Measurements from ENCODE around the gene ENTPD1.
"Not testable (repeated sequence)": the region's sequence is repeated elsewhere in the genome, so short reads cannot be mapped to it uniquely, and the experiment has no call there.

ENTPD1 gene

DNA sequence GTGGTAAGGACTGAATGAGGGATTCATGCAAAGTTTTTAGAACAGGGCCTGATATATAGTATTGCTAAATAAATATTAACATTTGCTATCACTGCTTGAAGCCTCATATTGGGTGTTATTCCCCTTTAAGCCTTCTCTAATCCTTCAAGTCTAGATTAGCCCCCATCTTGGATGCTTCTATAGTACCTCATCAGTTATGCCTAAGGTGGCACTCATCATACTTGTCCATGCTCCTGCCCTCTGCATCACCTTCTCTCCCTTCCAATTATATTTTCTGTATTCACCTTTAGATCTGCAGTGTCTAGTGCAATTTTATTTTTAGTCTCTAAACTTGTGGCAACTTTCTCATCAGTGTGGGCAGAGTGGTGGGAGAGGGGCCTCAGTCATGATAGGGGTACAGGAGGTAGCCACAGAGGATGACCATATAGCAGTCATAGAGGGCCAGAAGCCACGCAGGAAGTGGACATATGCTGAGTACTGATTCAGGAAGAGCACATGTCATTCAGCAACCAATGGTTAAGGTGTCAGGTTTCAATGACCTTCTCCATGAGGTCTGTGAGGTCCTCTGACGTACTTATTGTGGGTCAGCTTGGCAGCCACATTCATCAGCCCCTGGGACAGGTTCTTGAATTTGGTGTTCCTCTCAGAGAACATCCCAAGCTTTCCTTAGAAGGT lies 2.5 kb downstream of the ENTPD1 start:
- Histone ChIP-seq H3K36me3 (ENCODE audit: control insufficient read depth in 2 of 2, insufficient read depth in 2 of 2, low read length in 2 of 2) (no peaks in the 10 kb centered on the region), H3K9me3 (ENCODE audit: control insufficient read depth in 2 of 2, low read length in 2 of 2) (no peaks in the 10 kb centered on the region), H3K4me3 (ENCODE audit: low read length in 2 of 2) (peak overlapping the region in 1 of 2 donors; percentile 36), H3K4me1 (ENCODE audit: control insufficient read depth, insufficient read depth, low read length) (peaks cover 19% of the 10 kb centered on the region), H3K27ac (ENCODE audit: low read length) (peak overlapping the region; percentile 4), H3K27me3 (ENCODE audit: control insufficient read depth in 1 of 2, insufficient read depth in 2 of 2, low read length in 2 of 2) (no peaks in the 10 kb centered on the region), H3K9ac (ENCODE audit: low read length in 2 of 2) (no peak overlapping the region)

DNA sequence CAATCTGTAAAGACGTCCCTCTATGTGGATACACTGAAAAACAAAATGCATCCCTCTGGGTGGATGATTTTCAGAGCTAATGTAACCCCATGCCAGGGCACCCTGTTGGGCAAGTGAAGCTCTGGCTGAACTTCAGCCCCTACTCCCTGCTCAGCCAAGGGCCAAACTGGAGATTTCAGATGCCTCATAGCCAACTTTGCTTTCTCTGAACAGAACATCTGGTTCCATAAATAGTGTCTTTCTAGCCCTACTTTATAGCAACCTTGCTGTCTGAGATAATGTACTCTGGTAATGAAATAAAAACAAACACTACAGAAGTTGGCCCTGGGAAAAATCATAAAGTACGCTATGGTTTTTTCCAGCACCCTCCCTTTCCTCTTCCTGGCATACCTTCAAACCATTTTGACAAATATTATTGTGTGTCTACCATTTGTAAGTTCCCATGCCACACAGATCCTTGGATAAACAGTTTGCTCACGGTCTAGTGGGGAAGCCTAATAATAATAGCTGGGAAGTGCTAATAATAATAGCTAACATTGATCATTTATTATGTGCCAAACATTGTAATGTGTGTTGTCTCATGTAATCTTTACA lies 3.4 kb downstream of the ENTPD1 start:
- peaks cover 19% of the 10 kb centered on the region for H3K4me1 ChIP-seq (ENCODE audit: control insufficient read depth, insufficient read depth, low read length)
- peak overlapping the region in 1 of 2 donors; percentile 15 for H3K4me3 ChIP-seq (ENCODE audit: low read length in 2 of 2)
- peak overlapping the region; percentile 4 for H3K27ac ChIP-seq (ENCODE audit: low read length)
- no peaks in the 10 kb centered on the region for H3K27me3 ChIP-seq (ENCODE audit: control insufficient read depth in 1 of 2, insufficient read depth in 2 of 2, low read length in 2 of 2)
- H3K9ac ChIP-seq (ENCODE audit: low read length in 2 of 2): no peak overlapping the region
- H3K36me3 ChIP-seq (ENCODE audit: control insufficient read depth in 2 of 2, insufficient read depth in 2 of 2, low read length in 2 of 2): no peaks in the 10 kb centered on the region
- no peaks in the 10 kb centered on the region for H3K9me3 ChIP-seq (ENCODE audit: control insufficient read depth in 2 of 2, low read length in 2 of 2)

DNA sequence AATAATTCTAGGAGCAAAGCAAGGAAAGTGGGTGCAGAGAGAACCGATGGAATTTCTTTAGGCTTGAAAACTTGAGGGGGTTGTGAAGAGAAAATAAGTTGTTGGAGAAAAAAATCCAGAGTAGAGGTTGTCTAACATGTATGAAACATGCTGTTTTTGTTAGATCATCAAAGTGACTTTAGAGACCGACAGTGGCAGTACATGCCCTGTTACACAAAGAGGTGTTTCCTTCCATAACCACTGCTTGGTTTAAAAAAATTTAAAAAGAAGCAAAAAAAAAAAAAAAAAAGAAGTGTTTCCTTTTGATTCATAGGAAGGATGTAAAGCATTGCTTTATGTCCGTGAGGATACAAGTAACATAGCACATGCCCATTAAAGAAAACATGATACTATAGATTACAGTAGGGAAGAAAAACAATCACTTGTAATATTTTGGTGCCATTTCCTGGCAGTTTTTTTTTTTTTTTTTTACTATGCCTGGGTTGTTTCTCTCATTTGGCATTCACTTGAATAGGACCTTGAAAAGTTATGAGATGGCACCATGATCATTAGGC lies 6.1 kb downstream of the ENTPD1 start:
- Histone ChIP-seq H3K27ac (ENCODE audit: low read length) (no peak overlapping the region), H3K9me3 (ENCODE audit: control insufficient read depth in 2 of 2, low read length in 2 of 2) (no peaks in the 10 kb centered on the region), H3K36me3 (ENCODE audit: control insufficient read depth in 2 of 2, insufficient read depth in 2 of 2, low read length in 2 of 2) (no peaks in the 10 kb centered on the region), H3K9ac (ENCODE audit: low read length in 2 of 2) (no peak overlapping the region), H3K4me3 (ENCODE audit: low read length in 2 of 2) (no peak overlapping the region), H3K27me3 (ENCODE audit: control insufficient read depth in 1 of 2, insufficient read depth in 2 of 2, low read length in 2 of 2) (no peaks in the 10 kb centered on the region), H3K4me1 (ENCODE audit: control insufficient read depth, insufficient read depth, low read length) (peaks cover 19% of the 10 kb centered on the region)

DNA sequence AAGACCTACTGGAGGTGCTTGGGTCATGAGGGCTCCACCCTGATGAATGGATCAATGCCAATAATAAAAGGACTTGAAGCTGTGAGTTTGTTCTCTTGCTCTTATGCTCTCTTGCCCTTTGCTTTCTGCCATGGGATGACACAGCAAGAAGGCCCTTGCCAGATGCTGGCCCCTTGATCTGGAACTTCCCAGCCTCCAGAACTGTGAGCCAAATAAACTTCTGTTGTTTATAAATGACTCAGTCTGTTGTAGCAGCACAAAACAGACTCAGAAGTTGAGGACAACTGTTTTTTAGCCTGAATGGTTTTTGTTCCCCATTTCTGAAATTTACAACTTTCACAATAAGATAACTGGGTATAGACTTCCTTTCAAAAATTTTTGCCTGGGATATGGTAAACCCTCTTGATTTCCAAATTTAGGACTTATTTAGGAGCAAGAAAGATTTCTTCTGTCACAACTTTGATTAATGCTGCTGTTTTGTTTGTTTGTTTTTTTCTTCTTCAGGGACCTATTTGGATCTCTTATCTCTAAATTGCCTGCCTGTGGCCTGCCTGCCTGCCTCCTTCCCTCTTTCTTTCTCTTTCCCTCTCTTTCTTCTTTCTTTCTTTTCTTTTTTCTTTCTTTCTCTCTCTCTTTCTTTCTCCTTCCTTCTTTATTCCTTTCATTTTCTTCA lies 12.1 kb downstream of the ENTPD1 start:
- Histone ChIP-seq H3K4me3 (ENCODE audit: low read length in 2 of 2) (no peak overlapping the region), H3K27ac (ENCODE audit: low read length) (no peak overlapping the region), H3K4me1 (ENCODE audit: control insufficient read depth, insufficient read depth, low read length) (no peaks in the 10 kb centered on the region)

DNA sequence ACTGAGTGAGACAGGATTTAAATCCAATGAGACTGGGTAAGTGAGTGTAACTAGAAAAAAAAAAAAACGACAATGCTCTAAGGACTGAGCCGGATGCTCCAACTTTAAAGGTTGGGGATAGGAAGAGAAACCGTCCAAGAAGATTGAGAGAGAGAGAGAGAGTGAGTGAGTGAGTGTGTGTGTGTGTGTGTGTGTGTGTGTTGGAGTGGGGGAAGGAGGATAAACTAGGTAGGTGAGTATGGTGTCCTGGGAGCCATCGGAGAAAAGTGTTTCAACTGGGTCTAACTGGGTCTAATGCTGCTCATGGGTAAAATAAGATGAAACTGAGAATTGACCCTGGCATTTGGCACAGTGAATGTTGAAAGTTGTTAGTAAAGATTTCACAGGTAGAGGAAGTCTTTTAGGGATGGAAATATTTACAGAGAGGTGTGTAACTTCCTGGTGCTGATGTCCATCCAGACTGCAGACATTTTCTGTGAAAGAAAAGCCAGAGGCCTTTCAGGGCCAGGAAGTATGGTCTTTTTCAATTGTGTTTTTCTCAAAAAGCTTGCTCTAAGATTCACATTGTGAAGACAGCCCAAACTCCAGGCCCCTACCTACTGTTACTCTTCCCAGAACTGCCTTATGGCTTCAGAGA lies 14.2 kb downstream of the ENTPD1 start:
- Histone ChIP-seq H3K27ac (ENCODE audit: low read length) (no peak overlapping the region), H3K4me3 (ENCODE audit: low read length in 2 of 2) (no peak overlapping the region), H3K9ac (ENCODE audit: low read length in 2 of 2) (no peak overlapping the region), H3K4me1 (ENCODE audit: control insufficient read depth, insufficient read depth, low read length) (no peaks in the 10 kb centered on the region), H3K27me3 (ENCODE audit: control insufficient read depth in 1 of 2, insufficient read depth in 2 of 2, low read length in 2 of 2) (no peaks in the 10 kb centered on the region), H3K36me3 (ENCODE audit: control insufficient read depth in 2 of 2, insufficient read depth in 2 of 2, low read length in 2 of 2) (no peaks in the 10 kb centered on the region), H3K9me3 (ENCODE audit: control insufficient read depth in 2 of 2, low read length in 2 of 2) (no peaks in the 10 kb centered on the region)

More for the DNA sequence above, 12.1 kb downstream of the ENTPD1 start:
- no peaks in the 10 kb centered on the region for H3K27me3 ChIP-seq (ENCODE audit: control insufficient read depth in 1 of 2, insufficient read depth in 2 of 2, low read length in 2 of 2)
- H3K9me3 ChIP-seq (ENCODE audit: control insufficient read depth in 2 of 2, low read length in 2 of 2): no peaks in the 10 kb centered on the region
- no peaks in the 10 kb centered on the region for H3K36me3 ChIP-seq (ENCODE audit: control insufficient read depth in 2 of 2, insufficient read depth in 2 of 2, low read length in 2 of 2)
- no peak overlapping the region for H3K9ac ChIP-seq (ENCODE audit: low read length in 2 of 2)

DNA sequence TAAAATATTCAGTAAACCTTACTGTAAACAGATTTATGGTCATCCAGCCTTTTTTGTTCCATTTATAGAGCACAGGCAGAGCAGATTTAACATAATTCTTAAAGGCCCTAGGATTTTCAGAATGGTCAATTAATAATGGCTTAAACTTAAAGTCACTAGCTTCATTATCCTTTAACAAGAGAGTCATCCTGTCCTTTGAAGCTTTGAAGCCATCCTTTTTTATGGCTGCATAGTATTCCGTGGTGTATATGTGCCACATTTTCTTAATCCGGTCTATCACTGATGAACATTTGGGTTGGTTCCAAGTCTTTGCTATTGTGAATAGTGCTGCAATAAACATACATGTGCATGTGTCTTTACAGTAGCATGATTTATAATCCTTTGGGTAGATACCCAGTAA lies 17.5 kb downstream of the ENTPD1 start:
- H3K27me3 ChIP-seq (ENCODE audit: control insufficient read depth in 1 of 2, insufficient read depth in 2 of 2, low read length in 2 of 2); H3K4me1 ChIP-seq (ENCODE audit: control insufficient read depth, insufficient read depth, low read length); H3K9me3 ChIP-seq (ENCODE audit: control insufficient read depth in 2 of 2, low read length in 2 of 2); H3K27ac ChIP-seq (ENCODE audit: low read length); H3K36me3 ChIP-seq (ENCODE audit: control insufficient read depth in 2 of 2, insufficient read depth in 2 of 2, low read length in 2 of 2); H3K9ac ChIP-seq (ENCODE audit: low read length in 2 of 2); H3K4me3 ChIP-seq (ENCODE audit: low read length in 2 of 2): not testable (repeated sequence)

DNA sequence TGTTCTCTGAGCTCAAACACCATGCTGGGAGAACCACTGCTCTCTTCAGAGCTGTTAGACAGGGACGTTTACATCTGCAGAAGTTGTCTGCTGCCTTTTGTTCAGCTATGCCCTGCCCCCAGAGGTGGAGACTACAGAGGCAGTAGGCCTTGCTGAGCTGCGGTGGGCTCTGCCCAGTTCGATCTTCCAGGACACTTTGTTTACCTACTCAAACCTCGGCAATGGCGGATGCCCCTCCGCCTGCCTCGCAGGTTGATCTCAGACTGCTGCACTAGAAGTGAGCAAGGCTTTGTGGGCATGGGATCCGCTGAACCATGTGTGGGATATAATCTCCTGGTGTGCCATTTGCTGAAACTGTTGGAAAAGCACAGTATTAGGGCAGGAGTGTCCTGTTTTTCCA lies 21.7 kb downstream of the ENTPD1 start:
- H3K4me3 ChIP-seq (ENCODE audit: low read length in 2 of 2); H3K27me3 ChIP-seq (ENCODE audit: control insufficient read depth in 1 of 2, insufficient read depth in 2 of 2, low read length in 2 of 2); H3K36me3 ChIP-seq (ENCODE audit: control insufficient read depth in 2 of 2, insufficient read depth in 2 of 2, low read length in 2 of 2); H3K4me1 ChIP-seq (ENCODE audit: control insufficient read depth, insufficient read depth, low read length); H3K9ac ChIP-seq (ENCODE audit: low read length in 2 of 2); H3K9me3 ChIP-seq (ENCODE audit: control insufficient read depth in 2 of 2, low read length in 2 of 2); H3K27ac ChIP-seq (ENCODE audit: low read length): not testable (repeated sequence)

DNA sequence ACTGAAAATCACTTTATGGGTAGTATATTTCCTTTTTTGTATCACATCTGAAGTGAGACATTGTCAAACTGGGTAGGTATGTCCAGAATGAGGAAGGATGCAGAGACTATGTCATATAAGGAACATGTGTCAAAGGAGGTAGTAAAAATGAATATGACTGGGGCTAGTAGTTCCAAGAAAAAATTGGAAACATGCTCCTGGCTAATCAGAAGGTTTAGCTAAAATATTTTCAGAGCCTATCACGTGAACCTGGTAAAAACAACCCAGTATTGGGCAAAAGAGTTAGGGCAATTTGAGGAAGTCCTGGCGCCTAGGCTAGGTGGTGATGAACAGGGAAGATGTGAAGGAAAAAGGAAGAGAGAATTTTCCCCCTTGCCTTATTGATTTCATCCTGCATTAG lies 26.4 kb downstream of the ENTPD1 start:
- no peak overlapping the region for H3K4me3 ChIP-seq (ENCODE audit: low read length in 2 of 2)
- H3K36me3 ChIP-seq (ENCODE audit: control insufficient read depth in 2 of 2, insufficient read depth in 2 of 2, low read length in 2 of 2): no peaks in the 10 kb centered on the region
- no peaks in the 10 kb centered on the region for H3K9me3 ChIP-seq (ENCODE audit: control insufficient read depth in 2 of 2, low read length in 2 of 2)
- peaks cover 4% of the 10 kb centered on the region for H3K4me1 ChIP-seq (ENCODE audit: control insufficient read depth, insufficient read depth, low read length)
- H3K27me3 ChIP-seq (ENCODE audit: control insufficient read depth in 1 of 2, insufficient read depth in 2 of 2, low read length in 2 of 2): no peaks in the 10 kb centered on the region
- H3K9ac ChIP-seq (ENCODE audit: low read length in 2 of 2): no peak overlapping the region
- H3K27ac ChIP-seq (ENCODE audit: low read length): no peak overlapping the region

DNA sequence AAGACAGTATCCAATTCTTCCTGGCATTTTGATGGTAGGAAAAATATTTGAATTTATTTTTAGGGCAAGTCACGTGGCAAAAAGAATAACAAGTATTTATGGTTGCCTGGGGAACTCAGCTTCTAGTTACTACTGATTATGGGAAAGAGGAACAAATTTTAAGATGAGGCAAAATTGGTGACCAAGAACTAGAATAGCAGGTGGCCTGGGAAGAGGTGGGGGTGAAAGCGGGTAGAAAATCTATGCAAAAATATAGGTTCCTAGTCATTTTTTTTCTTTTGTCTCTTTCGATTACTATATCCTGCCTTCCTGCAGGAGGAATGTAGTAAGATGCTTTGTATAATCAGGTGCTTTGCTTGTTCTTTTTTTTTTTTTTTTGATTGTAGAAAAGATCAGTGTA lies 27.8 kb downstream of the ENTPD1 start:
- H3K4me1 ChIP-seq (ENCODE audit: control insufficient read depth, insufficient read depth, low read length): peaks cover 4% of the 10 kb centered on the region

DNA sequence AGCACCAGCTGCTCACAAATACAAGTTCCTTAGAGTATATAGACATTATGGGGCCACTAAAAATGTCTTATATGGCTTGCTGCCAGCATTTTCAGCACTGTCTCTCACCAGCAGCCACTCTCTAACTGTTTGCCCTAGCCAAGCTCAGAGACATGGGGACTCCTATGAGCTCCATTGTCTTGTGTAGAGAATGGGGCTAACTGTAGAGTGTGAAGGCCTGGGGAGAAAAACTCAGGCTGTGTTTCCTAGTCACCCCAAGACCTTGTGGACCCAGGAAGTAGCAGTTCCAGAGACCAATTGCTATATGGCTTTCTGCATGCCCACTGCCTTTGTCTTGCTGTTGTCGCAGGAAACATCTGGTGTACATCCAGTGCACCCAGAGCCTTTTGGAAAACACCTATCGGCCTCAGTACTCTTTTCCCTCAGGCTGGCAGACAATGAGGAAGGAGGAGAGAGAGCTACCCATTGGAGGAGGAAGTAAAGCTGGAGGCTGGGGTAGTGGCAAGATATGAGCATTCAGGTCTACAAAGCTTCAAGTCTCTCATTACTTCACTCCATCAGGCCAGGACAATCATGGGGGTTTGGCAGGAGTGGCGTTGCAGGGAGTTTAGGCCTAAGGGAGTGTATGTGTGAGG lies 28.4 kb downstream of the ENTPD1 start:
- no peak overlapping the region for H3K9ac ChIP-seq (ENCODE audit: low read length in 2 of 2)
- peaks cover 4% of the 10 kb centered on the region for H3K4me1 ChIP-seq (ENCODE audit: control insufficient read depth, insufficient read depth, low read length)
- H3K36me3 ChIP-seq (ENCODE audit: control insufficient read depth in 2 of 2, insufficient read depth in 2 of 2, low read length in 2 of 2): no peaks in the 10 kb centered on the region
- no peak overlapping the region for H3K27ac ChIP-seq (ENCODE audit: low read length)
- H3K27me3 ChIP-seq (ENCODE audit: control insufficient read depth in 1 of 2, insufficient read depth in 2 of 2, low read length in 2 of 2): no peaks in the 10 kb centered on the region
- H3K9me3 ChIP-seq (ENCODE audit: control insufficient read depth in 2 of 2, low read length in 2 of 2): no peaks in the 10 kb centered on the region
- H3K4me3 ChIP-seq (ENCODE audit: low read length in 2 of 2): no peak overlapping the region

More for the DNA sequence above, 27.8 kb downstream of the ENTPD1 start:
- H3K9me3 ChIP-seq (ENCODE audit: control insufficient read depth in 2 of 2, low read length in 2 of 2): no peaks in the 10 kb centered on the region
- no peak overlapping the region for H3K27ac ChIP-seq (ENCODE audit: low read length)
- H3K27me3 ChIP-seq (ENCODE audit: control insufficient read depth in 1 of 2, insufficient read depth in 2 of 2, low read length in 2 of 2): no peaks in the 10 kb centered on the region
- no peak overlapping the region for H3K4me3 ChIP-seq (ENCODE audit: low read length in 2 of 2)
- H3K36me3 ChIP-seq (ENCODE audit: control insufficient read depth in 2 of 2, insufficient read depth in 2 of 2, low read length in 2 of 2): no peaks in the 10 kb centered on the region
- no peak overlapping the region for H3K9ac ChIP-seq (ENCODE audit: low read length in 2 of 2)

Data from stomach smooth muscle (tissue), 2 donors.